ENCODE results near the gene CNST.
"Not testable (repeated sequence)": the region's sequence is repeated elsewhere in the genome, so short reads cannot be mapped to it uniquely, and the experiment has no call there.

CNST gene

GRCh38 chr1:246577082-246577719, 10.9 kb downstream of the CNST start:
- H3K9me3 ChIP-seq (replicated peaks; ENCODE audit: low read length): no peaks in the 10 kb centered on the region
- no peaks in the 10 kb centered on the region for H3K36me3 ChIP-seq (ENCODE audit: insufficient read depth, low read length)
- H3K4me2 ChIP-seq (ENCODE audit: low read length): no peak overlapping the region
- H3K4me1 ChIP-seq (ENCODE audit: control insufficient read depth, insufficient read depth, low read length): no peaks in the 10 kb centered on the region
- no peak overlapping the region for H3K9ac ChIP-seq (ENCODE audit: low read depth, low read length)
- no peak overlapping the region for H3K4me3 ChIP-seq (ENCODE audit: low read length)
- H3K27me3 ChIP-seq (ENCODE audit: control insufficient read depth, insufficient read depth, low read length): no peaks in the 10 kb centered on the region

- H3K36me3 ChIP-seq (ENCODE audit: insufficient read depth, low read length): no peaks in the 10 kb centered on the region
- no peak overlapping the region for H3K4me2 ChIP-seq (ENCODE audit: low read length)
- H3K4me1 ChIP-seq (ENCODE audit: control insufficient read depth, insufficient read depth, low read length): no peaks in the 10 kb centered on the region
- H3K4me3 ChIP-seq (ENCODE audit: low read length): no peak overlapping the region
- H3K9me3 ChIP-seq (replicated peaks; ENCODE audit: low read length): no peaks in the 10 kb centered on the region
- no peaks in the 10 kb centered on the region for H3K27me3 ChIP-seq (ENCODE audit: control insufficient read depth, insufficient read depth, low read length)
- no peak overlapping the region for H3K9ac ChIP-seq (ENCODE audit: low read depth, low read length)
These were observed 11.5 kb downstream of the CNST start for GRCh38 chr1:246577720-246578106.

GRCh38 chr1:246579818-246580217, 13.6 kb downstream of the CNST start:
- Histone ChIP-seq H3K9ac (ENCODE audit: low read depth, low read length) (no peak overlapping the region), H3K9me3 (replicated peaks; ENCODE audit: low read length) (no peaks in the 10 kb centered on the region), H3K36me3 (ENCODE audit: insufficient read depth, low read length) (peaks cover 5% of the 10 kb centered on the region), H3K4me3 (ENCODE audit: low read length) (no peak overlapping the region), H3K4me1 (ENCODE audit: control insufficient read depth, insufficient read depth, low read length) (peaks cover 8% of the 10 kb centered on the region), H3K4me2 (ENCODE audit: low read length) (no peak overlapping the region), H3K27me3 (ENCODE audit: control insufficient read depth, insufficient read depth, low read length) (no peaks in the 10 kb centered on the region)

- H3K9me3 ChIP-seq (replicated peaks; ENCODE audit: low read length): no peaks in the 10 kb centered on the region
- H3K4me1 ChIP-seq (ENCODE audit: control insufficient read depth, insufficient read depth, low read length): peaks cover 11% of the 10 kb centered on the region
- H3K4me3 ChIP-seq (ENCODE audit: low read length): no peak overlapping the region
- H3K27me3 ChIP-seq (ENCODE audit: control insufficient read depth, insufficient read depth, low read length): no peaks in the 10 kb centered on the region
- H3K4me2 ChIP-seq (ENCODE audit: low read length): no peak overlapping the region
- H3K9ac ChIP-seq (ENCODE audit: low read depth, low read length): no peak overlapping the region
- H3K36me3 ChIP-seq (ENCODE audit: insufficient read depth, low read length): peaks cover 5% of the 10 kb centered on the region
These were observed 14.5 kb downstream of the CNST start for GRCh38 chr1:246580497-246581370.

DNA sequence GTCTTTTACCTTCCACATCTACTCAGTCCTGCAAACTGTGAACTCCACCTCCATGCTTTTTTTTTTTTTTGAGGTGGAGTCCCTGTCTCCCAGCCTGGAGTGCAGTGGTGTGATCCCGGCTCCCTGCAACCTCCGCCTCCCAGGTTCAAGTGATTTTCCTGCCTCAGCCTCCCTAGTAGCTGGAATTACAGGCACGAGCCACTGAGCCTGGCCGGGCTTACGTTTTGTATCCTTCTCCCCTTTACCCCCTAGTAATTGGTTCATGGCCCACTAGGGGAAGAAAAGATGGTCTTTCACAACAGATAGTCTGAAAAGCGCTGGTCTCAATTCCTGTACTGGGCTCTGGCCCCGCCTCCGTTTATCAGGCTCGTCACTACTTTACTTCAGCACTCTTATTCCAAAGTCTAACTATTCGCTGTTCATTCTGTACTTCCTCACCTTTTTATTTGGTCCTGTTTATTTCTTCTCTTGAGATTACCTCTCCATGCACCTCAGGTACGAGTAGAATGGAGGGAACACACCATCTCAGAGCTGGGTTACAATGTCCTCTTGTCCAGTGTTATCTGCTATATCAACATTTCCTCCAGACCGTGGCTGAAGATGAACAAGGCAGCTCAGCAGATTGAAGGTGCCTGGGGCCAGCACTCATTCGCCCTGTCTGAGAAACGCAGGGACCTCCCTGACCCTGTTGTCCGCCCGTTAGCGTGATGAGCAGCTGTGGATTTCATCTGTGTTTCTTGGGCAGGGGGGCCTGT, 16.2 kb downstream of the CNST start:
- Histone ChIP-seq H3K9ac (ENCODE audit: low read depth, low read length) (no peak overlapping the region), H3K4me1 (ENCODE audit: control insufficient read depth, insufficient read depth, low read length) (peaks cover 16% of the 10 kb centered on the region), H3K9me3 (replicated peaks; ENCODE audit: low read length) (no peaks in the 10 kb centered on the region), H3K4me2 (ENCODE audit: low read length) (no peak overlapping the region), H3K36me3 (ENCODE audit: insufficient read depth, low read length) (peaks cover 5% of the 10 kb centered on the region), H3K4me3 (ENCODE audit: low read length) (no peak overlapping the region), H3K27me3 (ENCODE audit: control insufficient read depth, insufficient read depth, low read length) (no peaks in the 10 kb centered on the region)

- no peak overlapping the region for H3K9ac ChIP-seq (ENCODE audit: low read depth, low read length)
- peaks cover 5% of the 10 kb centered on the region for H3K36me3 ChIP-seq (ENCODE audit: insufficient read depth, low read length)
- no peak overlapping the region for H3K4me2 ChIP-seq (ENCODE audit: low read length)
- H3K4me1 ChIP-seq (ENCODE audit: control insufficient read depth, insufficient read depth, low read length): peaks cover 22% of the 10 kb centered on the region
- no peaks in the 10 kb centered on the region for H3K27me3 ChIP-seq (ENCODE audit: control insufficient read depth, insufficient read depth, low read length)
- no peaks in the 10 kb centered on the region for H3K9me3 ChIP-seq (replicated peaks; ENCODE audit: low read length)
- H3K4me3 ChIP-seq (ENCODE audit: low read length): no peak overlapping the region
These were observed 16.8 kb downstream of the CNST start for GRCh38 chr1:246583056-246583440.

- Histone ChIP-seq H3K4me2 (ENCODE audit: low read length) (peak overlapping the region; percentile 8), H3K27me3 (ENCODE audit: control insufficient read depth, insufficient read depth, low read length) (no peaks in the 10 kb centered on the region), H3K9me3 (replicated peaks; ENCODE audit: low read length) (no peaks in the 10 kb centered on the region), H3K4me1 (ENCODE audit: control insufficient read depth, insufficient read depth, low read length) (peaks cover 25% of the 10 kb centered on the region), H3K4me3 (ENCODE audit: low read length) (no peak overlapping the region), H3K36me3 (ENCODE audit: insufficient read depth, low read length) (peaks cover 5% of the 10 kb centered on the region), H3K9ac (ENCODE audit: low read depth, low read length) (no peak overlapping the region)
These were observed 17.4 kb downstream of the CNST start for GRCh38 chr1:246583448-246584185.

GRCh38 chr1:246587032-246587431, 20.8 kb downstream of the CNST start:
- H3K4me3 ChIP-seq (ENCODE audit: low read length): no peak overlapping the region

GRCh38 chr1:246587606-246588005, 21.4 kb downstream of the CNST start:
- Histone ChIP-seq H3K36me3 (ENCODE audit: insufficient read depth, low read length) (peaks cover 15% of the 10 kb centered on the region), H3K9ac (ENCODE audit: low read depth, low read length) (peak overlapping the region; percentile 73), H3K4me2 (ENCODE audit: low read length) (peak overlapping the region; percentile 65), H3K4me3 (ENCODE audit: low read length) (peak overlapping the region; percentile 31), H3K4me1 (ENCODE audit: control insufficient read depth, insufficient read depth, low read length) (peaks cover 30% of the 10 kb centered on the region), H3K27me3 (ENCODE audit: control insufficient read depth, insufficient read depth, low read length) (no peaks in the 10 kb centered on the region), H3K9me3 (replicated peaks; ENCODE audit: low read length) (no peaks in the 10 kb centered on the region)

More at GRCh38 chr1:246587032-246587431, 20.8 kb downstream of the CNST start:
- Histone ChIP-seq H3K9me3 (replicated peaks; ENCODE audit: low read length) (no peaks in the 10 kb centered on the region), H3K27me3 (ENCODE audit: control insufficient read depth, insufficient read depth, low read length) (no peaks in the 10 kb centered on the region), H3K36me3 (ENCODE audit: insufficient read depth, low read length) (peaks cover 15% of the 10 kb centered on the region), H3K4me1 (ENCODE audit: control insufficient read depth, insufficient read depth, low read length) (peaks cover 25% of the 10 kb centered on the region), H3K9ac (ENCODE audit: low read depth, low read length) (peak overlapping the region; percentile 73), H3K4me2 (ENCODE audit: low read length) (peak overlapping the region; percentile 65)

DNA sequence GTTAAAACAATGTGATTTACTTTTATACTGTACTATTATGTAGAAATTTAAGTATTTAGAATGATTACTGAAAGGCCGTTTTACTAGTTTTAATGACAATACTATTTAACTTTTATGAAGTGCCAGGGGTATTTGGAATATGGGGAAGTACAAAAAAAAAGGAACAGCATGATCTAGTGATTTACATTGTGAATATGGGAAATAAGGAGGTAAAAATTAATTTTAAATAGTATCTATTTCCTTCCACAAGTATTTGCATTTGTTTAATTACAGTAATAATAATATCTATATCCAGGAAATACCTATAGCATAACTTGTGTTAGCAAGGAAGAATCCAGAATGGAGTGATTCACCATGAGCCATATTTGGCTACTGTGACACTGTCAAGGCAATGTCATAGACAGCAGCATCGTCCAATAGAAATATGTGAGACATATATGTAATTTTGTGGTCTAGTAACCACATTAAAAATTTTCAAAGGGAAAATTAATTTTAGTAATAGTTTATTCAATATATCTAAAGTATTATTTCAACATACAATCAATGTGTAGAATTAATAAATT, 22.0 kb downstream of the CNST start:
- H3K4me3 ChIP-seq (ENCODE audit: low read length): no peak overlapping the region
- peaks cover 15% of the 10 kb centered on the region for H3K36me3 ChIP-seq (ENCODE audit: insufficient read depth, low read length)
- H3K9ac ChIP-seq (ENCODE audit: low read depth, low read length): peak overlapping the region; percentile 73
- H3K9me3 ChIP-seq (replicated peaks; ENCODE audit: low read length): no peaks in the 10 kb centered on the region
- H3K27me3 ChIP-seq (ENCODE audit: control insufficient read depth, insufficient read depth, low read length): no peaks in the 10 kb centered on the region
- H3K4me2 ChIP-seq (ENCODE audit: low read length): peak overlapping the region; percentile 65
- peaks cover 36% of the 10 kb centered on the region for H3K4me1 ChIP-seq (ENCODE audit: control insufficient read depth, insufficient read depth, low read length)

GRCh38 chr1:246589919-246590318, 23.7 kb downstream of the CNST start:
- H3K9me3 ChIP-seq (replicated peaks; ENCODE audit: low read length); H3K9ac ChIP-seq (ENCODE audit: low read depth, low read length); H3K4me2 ChIP-seq (ENCODE audit: low read length); H3K4me3 ChIP-seq (ENCODE audit: low read length); H3K27me3 ChIP-seq (ENCODE audit: control insufficient read depth, insufficient read depth, low read length): not testable (repeated sequence)
- Histone ChIP-seq H3K4me1 (ENCODE audit: control insufficient read depth, insufficient read depth, low read length) (peaks cover 32% of the 10 kb centered on the region), H3K36me3 (ENCODE audit: insufficient read depth, low read length) (peaks cover 13% of the 10 kb centered on the region)
